CD4-positive, alpha-beta memory T cell (primary cell): ENCODE data around the gene ZNF420. TPM values are rescaled to one million over a fixed set of nuclear protein-coding genes. Genes with fewer than 3 reads are reported as not detected.
"Not testable (repeated sequence)": the region's sequence is repeated elsewhere in the genome, so short reads cannot be mapped to it uniquely, and the experiment has no call there.

Source experiments
- CTCF ChIA-PET: fragments of 350-600 bp; sonication (Branson Sonifier 250); formaldehyde crosslinking; loops from one replicate; lab custom pipeline; 2021; ENCODE audit warnings: inconsistent platforms; ENCODE audit not compliant: partially characterized antibody; lab: Charles Lee
- POLR2A ChIA-PET: fragments of 350-600 bp; sonication (Branson Sonifier 250); formaldehyde crosslinking; loops from one replicate; lab custom pipeline; 2021; ENCODE audit not compliant: partially characterized antibody; lab: Charles Lee
- DNase-seq, 5 donors: peaks; one replicate each; pipeline versions ENCODE4 v3.0.0 to v3.0.0-alpha.2; 2020 to 2022; ENCODE audit warnings: mixed read lengths in 1 of 5
- H3K27ac ChIP-seq: one replicate; pipeline ENCODE4 v1.7.0; 2013; ENCODE audit warnings: low read depth, low read length
- H3K27me3 ChIP-seq: 2 replicates; pipeline ENCODE4 v1.7.0; 2013; ENCODE audit warnings: mild to moderate bottlenecking, low read length, moderate library complexity; ENCODE audit not compliant: insufficient read depth
- H3K36me3 ChIP-seq: 2 replicates; pipeline ENCODE4 v1.7.0; 2013; ENCODE audit warnings: mild to moderate bottlenecking, low read length, moderate library complexity; ENCODE audit not compliant: insufficient read depth
- H3K4me1 ChIP-seq: 2 replicates; pipeline ENCODE4 v1.7.0; 2013; ENCODE audit warnings: mild to moderate bottlenecking, low read length, moderate library complexity; ENCODE audit not compliant: insufficient read depth
- H3K4me3 ChIP-seq, 2 donors: one replicate each; pipeline ENCODE4 v1.7.0; 2013; ENCODE audit warnings: low read length in 2 of 2, mild to moderate bottlenecking in 1 of 2
- H3K9me3 ChIP-seq, 2 donors: one replicate each; pipeline ENCODE4 v1.7.0; 2013; ENCODE audit warnings: low read length in 2 of 2, control low read depth in 1 of 2; ENCODE audit not compliant: control insufficient read depth in 1 of 2
- H3K27ac Mint-ChIP-seq, 7 donors: one replicate each; pipeline ENCODE4 v1.8.0; 2020 to 2021; ENCODE audit warnings: mixed read lengths in 7 of 7, mild to moderate bottlenecking in 6 of 7, inconsistent platforms in 3 of 7, moderate library complexity in 3 of 7
- H3K27me3 Mint-ChIP-seq, 2 donors: one replicate each; pipeline ENCODE4 v1.8.0; 2020 to 2021; ENCODE audit warnings: mixed read lengths in 2 of 2
- H3K36me3 Mint-ChIP-seq, 2 donors: one replicate each; pipeline ENCODE4 v1.8.0; 2020 to 2021; ENCODE audit warnings: mixed read lengths in 2 of 2, inconsistent platforms in 1 of 2, mild to moderate bottlenecking in 1 of 2
- H3K4me1 Mint-ChIP-seq, 4 donors: one replicate each; pipeline ENCODE4 v1.8.0; 2020 to 2021; ENCODE audit warnings: mixed read lengths in 4 of 4, mild to moderate bottlenecking in 1 of 4
- H3K4me3 Mint-ChIP-seq, 8 donors: one replicate each; pipeline ENCODE4 v1.8.0; 2020 to 2021; ENCODE audit warnings: mixed read lengths in 8 of 8, mild to moderate bottlenecking in 7 of 8, moderate library complexity in 6 of 8, inconsistent platforms in 3 of 8
- H3K9me3 Mint-ChIP-seq, 8 donors: one replicate each; pipeline ENCODE4 v1.8.0; 2020 to 2021; ENCODE audit warnings: mixed read lengths in 8 of 8, mild to moderate bottlenecking in 5 of 8, inconsistent platforms in 3 of 8, moderate library complexity in 1 of 8
- intact Hi-C: fragments of 100-400 bp; cut with micrococcal nuclease; formaldehyde crosslinking; loops from one replicate; pipeline ENCODE4 v1.15.1; 2023
- polyA plus RNA-seq, 2 donors: library from polyadenylated mRNA; unstranded; fragments of 300-500 nt; fragmentation: Illumina TruSeq; gene quantifications; one replicate each; pipeline ENCODE4 v1.2.3, GENCODE V29; 2021
- total RNA-seq, 2 experiments: library from RNA; stranded (reverse); gene quantifications; one replicate each; pipeline ENCODE4 v1.2.3, GENCODE V29; 2021

ZNF420 gene
- total and polyA plus RNA-seq, 4 experiments from 2014 or later, result 19.5 to 28.6 (median 24.9) TPM

- H3K36me3 ChIP-seq, result no peaks in the 10 kb centered on the region
- no peaks in the 10 kb centered on the region for H3K9me3 ChIP-seq
- no peak overlapping the region for H3K4me3 ChIP-seq
- Mint-ChIP-seq H3K27me3 (no peaks in the 10 kb centered on the region), H3K4me3 (no peak overlapping the region), H3K4me1 (peaks cover 16 to 32% (median 22%) of the 10 kb centered on the region in 4 donors), H3K9me3 (peaks cover 0 to 20% (median 7%) of the 10 kb centered on the region in 8 donors), H3K27ac (no peak overlapping the region), H3K36me3 (peaks cover 0 to 11% of the 10 kb centered on the region in 2 donors)
- no peaks in the 10 kb centered on the region for H3K27me3 ChIP-seq
- peaks cover 19% of the 10 kb centered on the region for H3K4me1 ChIP-seq
- no peak overlapping the region for H3K27ac ChIP-seq
- intact Hi-C loops, result no loop called here
- DNase-seq, result no peak
- CTCF ChIA-PET, result no interaction called here
- POLR2A ChIA-PET, result no interaction called here
Measured at GRCh38 chr19:37074819-37075362, 3.3 kb upstream of the ZNF420 start.

DNA sequence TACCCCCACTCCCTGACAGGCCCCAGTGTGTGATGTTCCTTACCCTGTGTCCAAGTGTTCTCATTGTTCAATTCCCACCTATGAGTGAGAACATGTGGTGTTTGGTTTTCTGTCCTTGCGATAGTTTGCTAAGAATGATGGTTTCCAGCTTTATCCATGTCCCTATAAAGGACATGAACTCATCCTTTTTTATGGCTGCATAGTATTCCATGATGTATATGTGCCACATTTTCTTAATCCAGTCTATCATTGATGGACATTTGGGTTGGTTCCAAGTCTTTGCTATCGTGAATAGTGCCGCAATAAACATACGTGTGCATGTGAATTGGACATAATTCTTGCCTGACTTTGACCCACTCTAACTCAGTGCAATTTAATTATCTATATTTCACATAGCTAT lies 1.7 kb upstream of the ZNF420 start:
- H3K36me3 Mint-ChIP-seq, result peaks cover 12 to 19% of the 10 kb centered on the region in 2 donors
- H3K27me3 ChIP-seq, H3K9me3 ChIP-seq, intact Hi-C loops, H3K27ac ChIP-seq, H3K27me3 Mint-ChIP-seq, H3K36me3 ChIP-seq, H3K4me3 ChIP-seq, DNase-seq: not testable (repeated sequence)
- H3K27ac Mint-ChIP-seq, result peak overlapping the region in 1 of 7 donors; percentile 41
- H3K9me3 Mint-ChIP-seq, result peaks cover 0 to 20% (median 5%) of the 10 kb centered on the region in 8 donors
- ChIA-PET CTCF (interaction anchor here (0.6 kb wide), 1 partner anchor 856 kb away, joined by 3 read pairs; no protein-coding TSS in a partner anchor), POLR2A (interaction anchor here (1.2 kb wide), 1 partner anchor 10 kb away, joined by 3 read pairs; no protein-coding TSS in a partner anchor)
- H3K4me1 ChIP-seq, result peaks cover 23% of the 10 kb centered on the region
- H3K4me3 Mint-ChIP-seq, result peak overlapping the region in 3 of 8 donors; percentile 17 to 36 (median 36)
- peaks cover 22 to 43% (median 27%) of the 10 kb centered on the region in 4 donors for H3K4me1 Mint-ChIP-seq

GRCh38 chr19:37077501-37077933 lies 716 bp upstream of the ZNF420 start:
- DNase-seq, result no peak
- Mint-ChIP-seq H3K4me3 (peak overlapping the region; percentile 90 to 100 (median 98)), H3K27ac (peak overlapping the region; percentile 85 to 99 (median 95)), H3K36me3 (peaks cover 20 to 25% of the 10 kb centered on the region in 2 donors), H3K9me3 (peaks cover 0 to 23% (median 10%) of the 10 kb centered on the region in 8 donors), H3K27me3 (no peaks in the 10 kb centered on the region), H3K4me1 (peaks cover 22 to 43% (median 27%) of the 10 kb centered on the region in 4 donors)
- intact Hi-C loops, result no loop called here
- Histone ChIP-seq H3K27me3 (no peaks in the 10 kb centered on the region), H3K4me3 (peak overlapping the region; percentile 61 to 88), H3K27ac (peak overlapping the region; percentile 73), H3K36me3 (no peaks in the 10 kb centered on the region), H3K9me3 (no peaks in the 10 kb centered on the region), H3K4me1 (peaks cover 23% of the 10 kb centered on the region)
- ChIA-PET CTCF (interaction anchor here (1.4 to 1.7 kb wide), 3 partner anchors 94 to 699 kb away, joined by 4 to 5 read pairs (median 4); partner anchors contain the start of gene ZFP14), POLR2A (interaction anchor here (0.6 to 1.8 kb wide), 17 partner anchors 8 to 863 kb away, joined by 3 to 15 read pairs (median 5); partner anchors contain the start of genes ZFP14, ZNF146, ZNF260 and ZNF345)

DNA sequence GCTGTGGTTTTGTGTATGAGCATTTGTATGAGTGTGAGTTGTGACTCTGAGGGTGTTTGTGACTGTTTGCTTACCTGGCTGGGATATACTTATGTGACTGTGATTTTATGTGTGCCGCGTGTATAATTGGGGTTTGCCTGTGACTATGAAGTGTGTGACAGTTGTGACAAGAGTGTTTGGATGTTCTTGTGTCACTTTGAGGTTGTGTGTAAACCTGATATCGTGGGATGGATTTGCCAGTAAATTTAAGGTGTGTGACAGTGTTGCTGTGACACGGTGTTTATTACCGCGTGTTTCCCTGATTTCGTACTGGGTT lies 442 bp downstream of the ZNF420 start:
- Mint-ChIP-seq H3K27ac (peak overlapping the region; percentile 85 to 99 (median 95)), H3K9me3 (peaks cover 0 to 32% (median 16%) of the 10 kb centered on the region in 8 donors), H3K27me3 (no peaks in the 10 kb centered on the region), H3K36me3 (peaks cover 30% of the 10 kb centered on the region in 2 donors), H3K4me3 (peak overlapping the region; percentile 90 to 100 (median 98)), H3K4me1 (peaks cover 22 to 43% (median 27%) of the 10 kb centered on the region in 4 donors)
- peaks cover 23% of the 10 kb centered on the region for H3K4me1 ChIP-seq
- H3K4me3 ChIP-seq, result peak overlapping the region; percentile 61 to 88
- DNase-seq, result peak in 1 of 5 donors; percentile 2
- intact Hi-C loops, result loop anchor here (1.0 to 2.0 kb wide), 13 partner anchors 94 to 864 kb away; partner anchors contain the start of genes ZFP14, ZNF345, ZNF382 and ZNF383
- peak overlapping the region; percentile 73 for H3K27ac ChIP-seq
- ChIA-PET POLR2A (interaction anchor here (0.7 to 1.8 kb wide), 14 partner anchors 9 to 864 kb away, joined by 3 to 15 read pairs (median 5); partner anchors contain the start of genes ZFP14, ZNF146, ZNF260 and ZNF345), CTCF (interaction anchor here (1.4 to 1.7 kb wide), 3 partner anchors 93 to 700 kb away, joined by 4 to 5 read pairs (median 4); partner anchors contain the start of gene ZFP14)
- no peaks in the 10 kb centered on the region for H3K36me3 ChIP-seq
- peaks cover 3 to 6% of the 10 kb centered on the region in 2 donors for H3K9me3 ChIP-seq
- no peaks in the 10 kb centered on the region for H3K27me3 ChIP-seq

- peak overlapping the region; percentile 73 for H3K27ac ChIP-seq
- Mint-ChIP-seq H3K27me3 (no peaks in the 10 kb centered on the region), H3K4me3 (peak overlapping the region; percentile 90 to 100 (median 98)), H3K27ac (peak overlapping the region in 5 of 7 donors; percentile 85 to 99 (median 95)), H3K9me3 (peaks cover 0 to 34% (median 16%) of the 10 kb centered on the region in 8 donors), H3K36me3 (peaks cover 30 to 31% of the 10 kb centered on the region in 2 donors), H3K4me1 (peaks cover 22 to 43% (median 27%) of the 10 kb centered on the region in 4 donors)
- no peaks in the 10 kb centered on the region for H3K27me3 ChIP-seq
- H3K36me3 ChIP-seq, result no peaks in the 10 kb centered on the region
- CTCF ChIA-PET, result no interaction called here
- peaks cover 23% of the 10 kb centered on the region for H3K4me1 ChIP-seq
- H3K9me3 ChIP-seq, result peaks cover 4 to 6% of the 10 kb centered on the region in 2 donors
- peak overlapping the region; percentile 61 to 88 for H3K4me3 ChIP-seq
- POLR2A ChIA-PET, result no interaction called here
- intact Hi-C loops, result loop anchor here (1.0 to 2.0 kb wide), 5 partner anchors 228 to 516 kb away; partner anchors contain the start of genes ZNF345, ZNF382, ZNF527 and ZNF540
- DNase-seq, result no peak
Measured at GRCh38 chr19:37079238-37079637, 1.0 kb downstream of the ZNF420 start.

DNA sequence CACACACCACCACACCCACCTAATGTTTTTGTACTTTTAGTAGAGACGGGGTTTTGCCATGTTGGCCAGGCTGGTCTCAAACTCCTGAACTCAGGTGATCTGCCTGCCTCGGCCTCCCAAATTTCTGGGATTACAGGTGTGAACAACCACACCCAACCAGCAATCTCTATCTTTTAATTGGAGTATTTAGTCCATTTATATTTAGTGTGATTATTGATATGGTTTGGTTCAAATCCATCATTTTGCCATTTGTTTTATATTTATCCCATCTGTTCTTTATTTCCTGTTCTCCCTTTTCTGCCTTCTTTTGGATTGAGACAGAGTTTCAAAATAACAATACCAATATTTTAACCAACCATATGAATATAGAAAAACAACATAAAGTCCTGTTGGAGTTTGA lies 4.1 kb downstream of the ZNF420 start:
- H3K9me3 Mint-ChIP-seq, result peaks cover 0 to 60% (median 44%) of the 10 kb centered on the region in 8 donors

GRCh38 chr19:37087110-37087509 lies 8.9 kb downstream of the ZNF420 start:
- Histone ChIP-seq H3K4me1 (no peaks in the 10 kb centered on the region), H3K27me3 (no peaks in the 10 kb centered on the region), H3K27ac (no peak overlapping the region), H3K4me3 (no peak overlapping the region), H3K9me3 (peaks cover 6 to 17% of the 10 kb centered on the region in 2 donors), H3K36me3 (peaks cover 30% of the 10 kb centered on the region)
- Mint-ChIP-seq H3K27me3 (no peaks in the 10 kb centered on the region), H3K27ac (no peak overlapping the region), H3K36me3 (peaks cover 72 to 87% of the 10 kb centered on the region in 2 donors), H3K4me3 (no peak overlapping the region), H3K9me3 (peaks cover 6 to 86% (median 71%) of the 10 kb centered on the region in 8 donors), H3K4me1 (peaks cover 2 to 7% (median 3%) of the 10 kb centered on the region in 4 donors)
- ChIA-PET CTCF (no interaction called here), POLR2A (interaction anchor here (0.8 kb wide), 1 partner anchor 11 kb away, joined by 3 read pairs; no protein-coding TSS in a partner anchor)
- intact Hi-C loops, result no loop called here
- DNase-seq, result no peak

More for the DNA sequence above, 4.1 kb downstream of the ZNF420 start:
- POLR2A ChIA-PET, result no interaction called here
- Histone ChIP-seq H3K36me3 (no peaks in the 10 kb centered on the region), H3K27ac (no peak overlapping the region), H3K4me1 (peaks cover 23% of the 10 kb centered on the region), H3K9me3 (peaks cover 6% of the 10 kb centered on the region in 2 donors), H3K4me3 (no peak overlapping the region), H3K27me3 (no peaks in the 10 kb centered on the region)
- CTCF ChIA-PET, result no interaction called here
- H3K4me3 Mint-ChIP-seq, result no peak overlapping the region
- no peak overlapping the region for H3K27ac Mint-ChIP-seq
- intact Hi-C loops, result no loop called here
- peaks cover 24 to 44% (median 29%) of the 10 kb centered on the region in 4 donors for H3K4me1 Mint-ChIP-seq
- peaks cover 54 to 59% of the 10 kb centered on the region in 2 donors for H3K36me3 Mint-ChIP-seq
- no peaks in the 10 kb centered on the region for H3K27me3 Mint-ChIP-seq
- DNase-seq, result no peak
